GM19324 (cell line): ENCODE data around the gene ATF7IP.
"Not testable (repeated sequence)": the region's sequence is repeated elsewhere in the genome, so short reads cannot be mapped to it uniquely, and the experiment has no call there.

Experiments
- ATAC-seq: cut with Tn5 transposase; IDR thresholded peaks from one replicate; pipeline ENCODE4 v1.9.1; 2021; ENCODE audit warnings: mild to moderate bottlenecking, moderate library complexity; ENCODE audit not compliant: unreplicated experiment, low FRiP score

The ATF7IP gene

GRCh38 chr12:14405407-14405806, 39.9 kb downstream of the ATF7IP start:
- ATAC-seq = not testable (repeated sequence)

- ATAC-seq = no peak
Measured at GRCh38 chr12:14408208-14408607, 42.7 kb downstream of the ATF7IP start.

GRCh38 chr12:14410177-14410576, 44.7 kb downstream of the ATF7IP start:
- no peak for ATAC-seq

- no peak for ATAC-seq
Measured at GRCh38 chr12:14410841-14411569, 45.5 kb downstream of the ATF7IP start.

- ATAC-seq = no peak
Measured at GRCh38 chr12:14416658-14417057, 51.2 kb downstream of the ATF7IP start.

GRCh38 chr12:14417715-14418114, 52.2 kb downstream of the ATF7IP start:
- no peak for ATAC-seq

- ATAC-seq = no peak
Measured at GRCh38 chr12:14418451-14418890, 53.0 kb downstream of the ATF7IP start.

- no peak for ATAC-seq
Measured at GRCh38 chr12:14422516-14423230, 57.2 kb downstream of the ATF7IP start.

- no peak for ATAC-seq
Measured at GRCh38 chr12:14424545-14424944, 59.1 kb downstream of the ATF7IP start.

- no peak for ATAC-seq
Measured at GRCh38 chr12:14426792-14427191, 61.3 kb downstream of the ATF7IP start.

GRCh38 chr12:14427929-14428328, 62.4 kb downstream of the ATF7IP start:
- no peak for ATAC-seq

GRCh38 chr12:14430394-14430986, 65.0 kb downstream of the ATF7IP start:
- no peak for ATAC-seq

- ATAC-seq = no peak
Measured at GRCh38 chr12:14431975-14432374, 66.5 kb downstream of the ATF7IP start.

GRCh38 chr12:14435627-14436026, 70.1 kb downstream of the ATF7IP start:
- no peak for ATAC-seq

- ATAC-seq = no peak
Measured at GRCh38 chr12:14442221-14442881, 76.9 kb downstream of the ATF7IP start.

GRCh38 chr12:14443531-14443930, 78.0 kb downstream of the ATF7IP start:
- ATAC-seq = no peak

GRCh38 chr12:14450479-14450878, 85.0 kb downstream of the ATF7IP start:
- ATAC-seq = no peak

- ATAC-seq = no peak
Measured at GRCh38 chr12:14452336-14452735, 86.9 kb downstream of the ATF7IP start.

- ATAC-seq = no peak
Measured at GRCh38 chr12:14452865-14453264, 87.4 kb downstream of the ATF7IP start.

- peak; percentile 77 for ATAC-seq
Measured at GRCh38 chr12:14454098-14454907, 88.8 kb downstream of the ATF7IP start.
